HL-60 (cell line): ENCODE results near the gene PP2D1.

Experiments used
- POLR2AphosphoS5 ChIP-seq: IDR thresholded peaks from 2 replicates; pipeline ENCODE4 v1.6.1; 2012; ENCODE audit warnings: low read depth
- SPI1 ChIP-seq: IDR thresholded peaks from 2 replicates; pipeline ENCODE4 v1.6.1; 2012; ENCODE audit warnings: low read depth, mild to moderate bottlenecking, borderline replicate concordance
- TF ChIP-seq, protein P1 (sequence below): IDR thresholded peaks from one replicate; pipeline ENCODE4 v1.5.1; 2011; ENCODE audit warnings: low read length, control low read depth, inconsistent platforms; ENCODE audit not compliant: insufficient read depth

GRCh38 chr3:20052851-20053250 is 40.8 kb upstream of the PP2D1 start:
- TF ChIP-seq, protein P1, sequence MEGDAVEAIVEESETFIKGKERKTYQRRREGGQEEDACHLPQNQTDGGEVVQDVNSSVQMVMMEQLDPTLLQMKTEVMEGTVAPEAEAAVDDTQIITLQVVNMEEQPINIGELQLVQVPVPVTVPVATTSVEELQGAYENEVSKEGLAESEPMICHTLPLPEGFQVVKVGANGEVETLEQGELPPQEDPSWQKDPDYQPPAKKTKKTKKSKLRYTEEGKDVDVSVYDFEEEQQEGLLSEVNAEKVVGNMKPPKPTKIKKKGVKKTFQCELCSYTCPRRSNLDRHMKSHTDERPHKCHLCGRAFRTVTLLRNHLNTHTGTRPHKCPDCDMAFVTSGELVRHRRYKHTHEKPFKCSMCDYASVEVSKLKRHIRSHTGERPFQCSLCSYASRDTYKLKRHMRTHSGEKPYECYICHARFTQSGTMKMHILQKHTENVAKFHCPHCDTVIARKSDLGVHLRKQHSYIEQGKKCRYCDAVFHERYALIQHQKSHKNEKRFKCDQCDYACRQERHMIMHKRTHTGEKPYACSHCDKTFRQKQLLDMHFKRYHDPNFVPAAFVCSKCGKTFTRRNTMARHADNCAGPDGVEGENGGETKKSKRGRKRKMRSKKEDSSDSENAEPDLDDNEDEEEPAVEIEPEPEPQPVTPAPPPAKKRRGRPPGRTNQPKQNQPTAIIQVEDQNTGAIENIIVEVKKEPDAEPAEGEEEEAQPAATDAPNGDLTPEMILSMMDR = no peak
- TF ChIP-seq POLR2AphosphoS5 = no peak
- TF ChIP-seq SPI1 = no peak
